ENCODE measurements around the gene TMEM52.
A peak's percentile ranks its signal among the peaks of the same experiment; 100 is the strongest.

The TMEM52 gene

DNA sequence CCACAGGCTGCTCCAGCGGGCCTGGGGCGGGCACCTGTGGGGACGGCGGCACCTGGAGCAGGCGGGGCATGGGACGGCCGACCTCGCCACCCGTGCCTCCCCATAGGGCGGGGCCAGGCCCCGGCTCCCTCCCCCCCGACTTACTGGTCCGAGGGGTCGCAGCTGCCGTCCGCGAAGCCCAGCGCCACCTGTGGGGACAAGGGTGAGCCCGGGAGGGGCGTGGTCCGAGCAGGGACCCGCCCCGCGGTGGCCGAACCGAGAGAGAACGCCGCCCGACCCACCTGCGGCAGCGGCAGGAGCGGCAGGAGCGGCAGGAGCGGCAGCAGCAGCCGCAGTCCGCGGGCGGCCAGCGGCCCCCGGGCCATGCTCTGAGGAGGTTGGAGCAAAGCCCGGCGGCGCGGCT lies at the start of gene TMEM52:
Gene TMEM52 (minus strand): TSS at position 379 of the 403 bp plus-strand sequence. CDS start 14 bp downstream, at position 365.
- peak within 1 kb of the TSS in 1 of 2 donors; percentile 50 for H3K27ac ChIP-seq
- no peak for DNase-seq (ENCODE audit: low spot score)
- TF ChIP-seq, protein P1, sequence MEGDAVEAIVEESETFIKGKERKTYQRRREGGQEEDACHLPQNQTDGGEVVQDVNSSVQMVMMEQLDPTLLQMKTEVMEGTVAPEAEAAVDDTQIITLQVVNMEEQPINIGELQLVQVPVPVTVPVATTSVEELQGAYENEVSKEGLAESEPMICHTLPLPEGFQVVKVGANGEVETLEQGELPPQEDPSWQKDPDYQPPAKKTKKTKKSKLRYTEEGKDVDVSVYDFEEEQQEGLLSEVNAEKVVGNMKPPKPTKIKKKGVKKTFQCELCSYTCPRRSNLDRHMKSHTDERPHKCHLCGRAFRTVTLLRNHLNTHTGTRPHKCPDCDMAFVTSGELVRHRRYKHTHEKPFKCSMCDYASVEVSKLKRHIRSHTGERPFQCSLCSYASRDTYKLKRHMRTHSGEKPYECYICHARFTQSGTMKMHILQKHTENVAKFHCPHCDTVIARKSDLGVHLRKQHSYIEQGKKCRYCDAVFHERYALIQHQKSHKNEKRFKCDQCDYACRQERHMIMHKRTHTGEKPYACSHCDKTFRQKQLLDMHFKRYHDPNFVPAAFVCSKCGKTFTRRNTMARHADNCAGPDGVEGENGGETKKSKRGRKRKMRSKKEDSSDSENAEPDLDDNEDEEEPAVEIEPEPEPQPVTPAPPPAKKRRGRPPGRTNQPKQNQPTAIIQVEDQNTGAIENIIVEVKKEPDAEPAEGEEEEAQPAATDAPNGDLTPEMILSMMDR (IDR thresholded peaks at IDR 0.05) = no peak
- H3K4me3 ChIP-seq = peak within 1 kb of the TSS; percentile 77

DNA sequence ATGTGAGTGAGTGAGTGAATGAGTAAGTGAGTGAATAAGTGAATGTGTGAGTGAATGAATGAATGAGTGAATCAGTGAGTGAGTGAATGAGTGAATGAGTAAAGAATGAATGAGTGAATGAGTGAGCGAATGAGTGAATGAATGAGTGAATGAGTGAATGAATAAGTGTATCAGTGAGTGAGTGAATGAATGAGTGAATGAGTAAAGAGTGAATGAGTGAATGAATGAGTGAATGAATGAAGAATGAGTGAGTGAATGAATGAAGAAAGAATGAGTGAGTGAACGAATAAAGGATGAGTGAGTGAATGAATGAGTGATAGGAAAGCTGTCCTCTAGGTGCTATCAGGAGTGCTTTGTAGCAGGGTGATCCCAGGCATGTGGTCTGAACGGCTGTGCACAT lies 48.8 kb upstream of the TMEM52 start:
- no peak for DNase-seq (ENCODE audit: low spot score)
- TF ChIP-seq, protein P1 (IDR thresholded peaks at IDR 0.05) = no peak
- H3K4me3 ChIP-seq = no peak overlapping the region
- no peak overlapping the region for H3K27ac ChIP-seq

DNA sequence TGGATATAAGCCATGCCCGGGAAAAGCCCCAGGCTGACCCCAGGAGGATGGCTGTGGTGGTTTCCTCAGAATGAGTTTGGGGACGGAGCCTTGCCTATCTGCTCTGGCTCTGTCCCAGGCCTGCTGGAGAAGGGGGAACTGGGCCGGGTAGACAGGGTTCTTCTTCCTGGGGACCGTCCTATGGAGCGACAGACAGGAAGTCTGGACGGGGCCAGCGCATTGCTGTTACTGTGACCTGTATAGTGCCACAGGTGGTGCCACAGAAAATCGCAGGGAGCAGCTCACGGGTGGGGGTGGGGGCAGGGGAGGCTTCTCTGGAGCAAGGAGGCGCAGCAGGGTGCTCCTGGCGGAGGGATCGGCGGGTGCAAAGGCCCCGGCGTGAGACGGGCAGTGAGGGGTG lies 48.1 kb upstream of the TMEM52 start:
- TF ChIP-seq, protein P1 (IDR thresholded peaks at IDR 0.05) = no peak

DNA sequence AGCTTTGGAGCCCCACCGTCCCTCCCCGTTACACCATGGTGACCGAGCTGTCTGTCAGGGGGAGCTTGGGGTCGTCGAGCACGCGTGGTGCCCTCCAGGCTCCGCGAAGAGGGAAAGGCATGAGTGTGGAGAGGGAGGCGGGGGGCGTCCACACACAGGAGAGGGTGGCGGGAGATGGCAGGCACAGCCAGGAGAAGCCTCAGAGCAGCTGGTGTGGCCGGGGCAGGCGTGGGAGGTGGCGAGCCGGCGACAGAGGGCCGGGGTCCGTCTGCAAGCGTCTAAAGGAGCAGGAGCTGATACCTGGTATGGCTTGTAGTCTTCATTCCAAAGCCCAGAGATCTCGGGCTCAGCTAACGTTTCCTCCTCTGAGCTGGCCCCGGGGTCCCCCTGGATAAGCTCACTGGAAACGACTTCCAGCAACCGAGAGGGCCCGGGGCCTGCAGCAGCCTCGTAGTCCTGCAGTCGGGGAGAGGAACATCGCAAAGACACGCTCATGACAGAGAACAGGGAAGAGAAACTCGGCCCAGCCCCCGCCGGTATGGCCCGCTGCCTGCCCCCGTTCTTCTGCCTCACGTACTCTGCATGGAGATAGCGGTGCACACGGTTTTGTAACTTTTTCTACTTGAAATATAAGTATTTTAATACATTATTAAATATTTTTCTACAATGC lies 47.1 kb upstream of the TMEM52 start:
- H3K27ac ChIP-seq = no peak overlapping the region
- TF ChIP-seq, protein P1 (IDR thresholded peaks at IDR 0.05) = no peak
- DNase-seq (ENCODE audit: low spot score) = no peak
- H3K4me3 ChIP-seq = no peak overlapping the region

More for the DNA sequence above, 48.1 kb upstream of the TMEM52 start:
- H3K27ac ChIP-seq = no peak overlapping the region
- no peak for DNase-seq (ENCODE audit: low spot score)
- no peak overlapping the region for H3K4me3 ChIP-seq

DNA sequence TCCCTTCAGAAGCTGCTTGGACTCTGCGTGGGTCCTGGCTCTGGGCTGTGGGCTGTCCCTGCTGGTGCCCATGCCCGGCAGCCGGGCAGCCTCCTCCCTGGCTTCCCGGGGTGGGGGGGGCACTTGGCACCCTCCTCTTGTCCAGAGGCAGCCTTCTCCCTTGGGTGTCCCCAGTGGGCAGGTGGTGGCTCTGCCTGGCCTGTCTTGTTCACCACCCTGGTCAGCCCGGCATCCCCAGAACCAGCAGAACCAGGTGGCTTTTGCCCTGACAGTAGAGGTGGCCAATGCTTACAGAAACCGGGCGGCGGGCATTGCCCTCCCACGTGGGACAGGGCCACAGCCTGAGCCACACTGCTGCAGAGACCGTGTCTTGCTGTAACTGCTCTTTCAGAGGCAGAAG lies 46.5 kb upstream of the TMEM52 start:
- Histone ChIP-seq H3K4me3 (no peak overlapping the region), H3K27ac (no peak overlapping the region)
- TF ChIP-seq, protein P1 (IDR thresholded peaks at IDR 0.05) = no peak
- no peak for DNase-seq (ENCODE audit: low spot score)

DNA sequence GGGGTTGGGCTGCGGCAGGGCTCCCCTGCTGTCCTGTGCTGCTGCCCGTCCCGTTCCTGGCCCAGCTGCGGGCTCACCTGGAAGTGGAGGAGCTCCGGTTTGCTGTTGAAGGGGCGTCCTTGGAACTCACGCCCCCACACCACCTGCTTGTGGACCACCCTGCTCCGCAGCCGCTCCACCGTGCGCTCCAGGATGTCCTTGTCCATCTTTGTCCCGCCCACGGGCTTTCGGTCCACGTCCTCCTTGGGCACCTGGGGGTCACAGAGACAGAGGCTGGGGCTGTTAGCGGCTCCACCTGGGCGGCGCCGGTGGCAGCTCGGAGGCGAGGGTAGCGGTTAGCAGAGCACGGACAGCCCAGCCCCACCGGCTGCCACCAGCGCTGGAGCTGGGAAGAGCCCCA lies 45.7 kb upstream of the TMEM52 start:
- Histone ChIP-seq H3K4me3 (no peak overlapping the region), H3K27ac (no peak overlapping the region)
- no peak for DNase-seq (ENCODE audit: low spot score)
- TF ChIP-seq, protein P1 (IDR thresholded peaks at IDR 0.05) = no peak

DNA sequence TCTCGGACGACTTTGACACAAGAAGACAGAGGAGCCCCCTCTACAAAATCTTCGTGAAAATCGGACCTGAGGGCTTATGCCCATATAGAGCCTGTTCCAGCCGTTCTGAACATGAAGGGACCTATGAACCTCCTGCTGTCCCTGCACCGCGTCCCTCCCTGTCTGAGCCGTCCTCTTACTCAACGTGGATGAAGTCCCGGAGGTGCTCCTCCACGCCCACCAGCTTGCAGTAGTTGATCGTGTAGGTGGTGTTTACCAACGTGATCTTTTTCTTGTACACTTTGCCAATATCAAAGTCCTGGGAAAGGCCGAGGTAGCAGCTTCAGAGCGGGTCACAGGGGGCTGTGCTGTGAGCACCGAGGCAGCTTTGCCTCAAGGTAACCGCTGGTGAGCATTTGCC lies 44.5 kb upstream of the TMEM52 start:
- DNase-seq (ENCODE audit: low spot score) = no peak
- TF ChIP-seq, protein P1 (IDR thresholded peaks at IDR 0.05) = no peak
- Histone ChIP-seq H3K27ac (no peak overlapping the region), H3K4me3 (no peak overlapping the region)

Data from coronary artery (tissue), 2 donors.